Prostate gland (tissue), 2 donors: ENCODE results near the gene PRICKLE2.

ENCODE experiments used
- POLR2AphosphoS5 ChIP-seq: sonication (generic); formaldehyde crosslinking; IDR thresholded peaks from one replicate; pipeline ENCODE4 v1.6.1; 2017; ENCODE audit warnings: antibody characterized with exemption
- TF ChIP-seq, protein P1 (sequence below), 4 experiments: fragments of 200-600 bp in 2 of 4; fragments of 450-650 bp in 2 of 4; sonication (generic) in 2 of 4; IDR thresholded peaks; 1 replicate in 3 of 4; 2 replicates in 1 of 4; pipeline ENCODE4 v1.5.1; 2016 to 2019; ENCODE audit warnings: antibody characterized with exemption in 4 of 4, mild to moderate bottlenecking in 2 of 4, moderate library complexity in 2 of 4

DNA sequence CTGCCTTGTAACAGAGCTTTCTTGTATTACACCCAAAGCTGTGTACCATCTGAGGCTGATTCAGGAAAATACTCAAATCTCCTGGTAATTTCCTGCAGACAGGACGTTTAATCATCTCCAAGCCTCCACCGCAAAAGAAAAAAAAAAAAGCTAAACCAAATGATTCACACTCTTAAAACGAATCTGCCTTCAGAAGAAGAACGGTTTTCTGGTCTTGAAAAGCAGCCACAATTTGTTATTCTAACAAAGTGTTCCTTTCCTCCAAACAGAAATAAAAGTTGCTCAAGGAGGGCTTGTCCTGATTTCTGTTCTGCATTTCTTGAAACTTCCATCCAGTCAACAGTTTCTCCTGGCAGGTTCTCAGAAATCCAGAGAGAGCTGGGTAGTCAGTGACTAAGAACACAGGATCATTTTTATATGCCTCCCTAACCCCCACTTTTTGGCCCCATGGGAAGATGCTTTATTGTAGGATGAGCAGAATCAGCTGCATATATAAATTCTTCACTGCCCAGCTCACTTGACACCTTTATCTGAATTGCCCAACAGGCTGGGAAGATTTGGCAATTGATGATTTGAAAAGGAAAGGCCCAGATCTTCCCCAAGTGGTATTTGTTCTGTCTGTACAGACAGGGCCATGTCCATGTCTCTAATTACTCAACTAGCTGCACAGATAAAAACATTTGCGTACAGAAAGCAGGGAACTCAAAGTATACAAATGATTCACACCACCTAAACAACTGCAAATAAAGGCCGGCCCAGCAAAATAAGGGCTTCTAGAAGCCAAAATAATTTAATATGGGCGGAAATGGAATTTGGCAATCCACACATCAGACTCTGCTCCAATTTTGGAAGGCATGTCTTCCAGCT is 41.0 kb upstream of the PRICKLE2 start:
- TF ChIP-seq, protein P1, sequence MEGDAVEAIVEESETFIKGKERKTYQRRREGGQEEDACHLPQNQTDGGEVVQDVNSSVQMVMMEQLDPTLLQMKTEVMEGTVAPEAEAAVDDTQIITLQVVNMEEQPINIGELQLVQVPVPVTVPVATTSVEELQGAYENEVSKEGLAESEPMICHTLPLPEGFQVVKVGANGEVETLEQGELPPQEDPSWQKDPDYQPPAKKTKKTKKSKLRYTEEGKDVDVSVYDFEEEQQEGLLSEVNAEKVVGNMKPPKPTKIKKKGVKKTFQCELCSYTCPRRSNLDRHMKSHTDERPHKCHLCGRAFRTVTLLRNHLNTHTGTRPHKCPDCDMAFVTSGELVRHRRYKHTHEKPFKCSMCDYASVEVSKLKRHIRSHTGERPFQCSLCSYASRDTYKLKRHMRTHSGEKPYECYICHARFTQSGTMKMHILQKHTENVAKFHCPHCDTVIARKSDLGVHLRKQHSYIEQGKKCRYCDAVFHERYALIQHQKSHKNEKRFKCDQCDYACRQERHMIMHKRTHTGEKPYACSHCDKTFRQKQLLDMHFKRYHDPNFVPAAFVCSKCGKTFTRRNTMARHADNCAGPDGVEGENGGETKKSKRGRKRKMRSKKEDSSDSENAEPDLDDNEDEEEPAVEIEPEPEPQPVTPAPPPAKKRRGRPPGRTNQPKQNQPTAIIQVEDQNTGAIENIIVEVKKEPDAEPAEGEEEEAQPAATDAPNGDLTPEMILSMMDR (IDR thresholded peaks at IDR 0.05): no peak
- peak; percentile 42 for TF ChIP-seq POLR2AphosphoS5
